GM18505 (cell line): ENCODE measurements around the gene MCF2L2.

ENCODE experiments used
- ATAC-seq: cut with Tn5 transposase; IDR thresholded peaks from one replicate; pipeline ENCODE4 v1.9.1; 2021; ENCODE audit not compliant: unreplicated experiment
- POLR2A ChIP-seq: IDR thresholded peaks from 4 replicates; pipeline ENCODE4 v1.6.1; 2011; ENCODE audit warnings: borderline replicate concordance; ENCODE audit not compliant: insufficient read depth, insufficient read length; ENCODE audit errors: extremely low read depth

The MCF2L2 gene

DNA sequence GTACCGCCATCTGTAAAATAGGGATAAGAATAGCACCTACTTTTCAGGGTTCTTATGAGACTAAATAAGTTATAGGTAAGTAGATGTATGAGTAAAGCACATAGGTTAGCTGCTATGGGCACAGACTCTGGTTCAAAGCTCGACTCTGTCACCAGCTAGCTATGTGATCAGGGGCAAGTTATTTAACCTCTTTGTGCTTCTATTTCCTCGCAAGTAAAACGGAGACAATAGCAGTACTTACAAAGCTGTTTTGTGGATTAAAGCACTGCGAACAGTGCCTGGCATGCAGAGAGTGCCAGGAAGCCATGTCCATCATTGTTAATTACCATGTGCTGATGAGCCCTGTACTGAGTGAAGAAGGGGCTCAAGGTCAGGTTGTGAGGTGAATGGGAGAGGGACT lies 267.8 kb downstream of the MCF2L2 start:
- no peak for ATAC-seq
- no peak for TF ChIP-seq POLR2A

DNA sequence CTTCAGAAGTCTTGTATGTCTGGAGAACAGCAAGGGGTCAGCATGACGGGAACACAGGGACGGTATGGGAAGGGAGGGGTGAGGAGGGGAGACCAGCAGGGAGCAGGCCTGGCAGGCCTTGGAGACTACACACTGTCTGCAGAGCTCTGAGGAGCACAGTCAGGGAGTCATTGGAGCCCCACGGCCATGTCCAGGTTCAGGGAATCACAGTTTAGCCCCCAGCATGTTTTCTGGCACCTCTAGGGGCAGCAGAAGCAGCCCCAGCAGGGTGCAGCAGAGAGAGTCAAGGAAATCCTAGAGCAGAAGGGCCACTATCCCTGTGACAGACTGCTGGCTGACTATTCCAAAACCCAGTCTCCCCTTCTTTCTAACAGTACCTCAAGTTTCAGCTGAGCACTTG lies 269.1 kb downstream of the MCF2L2 start:
- no peak for ATAC-seq
- TF ChIP-seq POLR2A: no peak

DNA sequence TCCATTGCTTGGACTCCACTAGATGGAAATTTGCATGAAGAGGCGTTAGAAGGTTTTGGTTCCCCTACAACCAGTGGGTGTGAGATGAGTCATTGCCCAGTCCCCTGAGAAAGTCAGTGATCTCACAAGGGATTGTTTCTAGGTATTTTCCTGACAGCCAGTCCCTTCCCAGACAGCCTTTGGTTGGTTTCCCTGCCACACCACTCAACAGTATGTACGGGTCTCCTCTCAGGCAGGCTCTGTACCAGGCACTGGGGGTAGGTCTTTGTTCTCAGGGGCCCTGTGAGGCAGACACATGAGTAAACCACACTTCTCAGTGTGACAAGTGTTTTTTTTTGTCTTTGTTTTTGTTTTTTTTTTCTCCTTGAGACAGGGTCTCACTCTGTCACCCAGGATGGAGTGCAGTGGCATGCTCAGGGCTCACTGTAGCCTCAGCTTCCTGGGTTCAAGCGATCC lies 269.8 kb downstream of the MCF2L2 start:
- TF ChIP-seq POLR2A: peak; percentile 49
- peak; percentile 64 for ATAC-seq

DNA sequence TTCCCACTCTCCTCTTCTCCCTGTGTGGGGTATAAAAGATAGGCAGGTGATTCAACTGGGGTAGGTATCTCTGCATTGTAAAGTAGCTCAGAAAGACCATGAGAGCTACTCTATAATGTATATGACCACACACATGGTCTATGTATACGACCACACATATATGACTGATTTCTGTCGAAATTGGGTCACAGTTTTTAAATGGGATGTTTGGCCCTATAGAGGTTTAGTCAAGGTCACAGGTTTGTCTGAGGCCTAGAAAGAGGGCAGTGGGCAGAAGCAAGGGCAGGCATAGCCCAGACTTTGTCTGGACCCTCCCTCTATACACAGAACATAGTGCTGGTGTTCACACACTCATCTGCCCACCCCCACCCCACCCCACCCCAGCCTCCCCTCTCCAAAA lies 270.3 kb downstream of the MCF2L2 start:
- no peak for TF ChIP-seq POLR2A
- ATAC-seq: peak; percentile 18

DNA sequence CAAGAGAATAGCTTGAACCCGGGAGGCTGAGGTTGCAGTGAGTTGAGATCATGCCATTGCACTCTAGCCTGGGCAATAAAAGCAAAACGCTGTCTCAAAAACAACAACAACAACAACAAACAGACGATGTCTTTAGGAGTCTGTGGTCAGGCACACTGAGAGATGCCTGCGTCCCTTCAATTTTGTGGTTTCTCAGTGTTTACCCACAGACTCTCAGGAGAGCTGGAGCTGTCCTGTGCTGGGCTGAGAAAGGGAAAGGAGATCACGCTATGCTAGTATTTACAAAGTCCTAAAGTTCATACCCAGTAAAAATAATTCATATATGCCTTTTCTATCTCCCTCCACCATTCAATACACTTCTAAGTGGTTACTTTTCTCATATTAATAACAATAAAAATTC lies 272.2 kb downstream of the MCF2L2 start:
- TF ChIP-seq POLR2A: no peak
- ATAC-seq: no peak

DNA sequence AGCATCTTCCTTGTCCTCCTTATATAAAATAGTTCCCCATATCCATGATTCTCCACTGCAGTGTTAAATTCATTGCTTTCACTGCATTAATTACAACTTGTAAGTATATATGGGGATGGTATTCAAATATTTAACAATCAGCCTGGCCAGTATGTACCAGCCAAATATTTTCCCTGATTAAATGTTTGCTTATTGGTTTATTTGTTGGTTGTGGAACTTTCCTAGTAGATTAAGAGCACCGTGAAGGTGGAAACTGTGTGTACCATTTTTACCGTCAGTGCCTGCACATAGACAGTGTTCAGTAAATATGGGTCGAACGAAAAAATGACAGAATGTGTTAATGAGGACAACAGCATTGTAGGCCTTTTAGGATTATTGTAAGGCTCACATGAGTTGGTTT lies 272.9 kb downstream of the MCF2L2 start:
- TF ChIP-seq POLR2A: no peak
- ATAC-seq: no peak

DNA sequence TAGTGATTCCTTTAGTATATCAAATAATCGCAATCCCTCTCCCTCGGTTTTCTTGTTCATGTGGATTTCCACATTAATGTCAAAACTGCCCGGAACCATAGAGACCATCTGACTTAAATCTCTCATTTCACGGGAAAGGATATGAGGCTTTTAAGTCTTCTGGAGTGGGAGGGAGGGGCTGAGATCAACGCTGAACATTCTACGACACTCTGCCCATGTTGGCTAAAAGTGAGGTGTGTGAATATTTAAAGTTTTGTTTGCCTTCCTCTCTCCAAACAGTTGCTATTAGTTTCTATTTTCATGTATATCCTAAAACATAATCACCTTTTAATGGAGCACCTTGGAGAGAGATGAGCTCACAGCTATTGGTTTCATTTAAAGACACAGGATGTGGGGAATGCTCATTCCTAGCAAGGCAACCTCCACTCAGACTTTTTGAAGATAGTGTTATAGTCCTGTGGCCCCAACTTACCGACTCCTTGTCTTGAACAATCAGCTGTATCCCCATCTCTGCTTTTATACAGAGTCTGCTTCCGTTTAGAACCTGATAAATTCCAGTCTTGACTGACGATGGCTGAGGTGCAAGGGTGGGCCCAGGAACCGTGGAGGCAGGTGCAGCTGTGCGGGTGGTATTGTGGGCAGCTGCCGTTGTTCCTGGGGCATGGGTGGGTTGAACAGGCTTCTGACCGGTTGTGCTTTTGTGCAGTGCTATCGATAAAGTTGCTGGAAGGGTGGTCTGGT lies 275.0 kb downstream of the MCF2L2 start:
- no peak for TF ChIP-seq POLR2A
- no peak for ATAC-seq

DNA sequence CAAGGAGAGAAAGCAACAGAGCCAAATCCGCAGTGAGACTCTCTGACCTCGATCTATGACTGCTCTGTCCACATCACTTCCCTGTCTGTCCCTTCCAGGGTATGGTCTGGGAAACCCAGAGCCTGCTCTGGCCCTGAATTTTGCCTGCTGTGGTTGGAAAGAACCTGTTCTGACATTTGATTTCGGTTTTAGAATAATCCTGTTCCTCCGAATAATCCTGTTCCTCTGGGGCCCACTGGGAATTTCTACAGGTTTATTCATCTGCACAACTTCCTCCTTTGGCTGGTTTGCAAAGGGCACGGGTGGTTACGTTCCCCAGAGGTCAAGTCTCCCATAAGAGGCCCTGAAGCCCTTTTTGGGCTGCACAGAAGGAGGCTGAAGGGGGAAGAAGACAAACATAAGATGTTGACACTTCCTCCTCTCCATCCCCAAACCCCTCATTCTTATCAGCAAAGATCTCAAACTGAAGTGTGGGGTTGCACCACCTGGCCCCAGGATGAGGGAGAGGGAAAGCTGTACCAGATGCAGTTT lies 276.5 kb downstream of the MCF2L2 start:
- no peak for TF ChIP-seq POLR2A

DNA sequence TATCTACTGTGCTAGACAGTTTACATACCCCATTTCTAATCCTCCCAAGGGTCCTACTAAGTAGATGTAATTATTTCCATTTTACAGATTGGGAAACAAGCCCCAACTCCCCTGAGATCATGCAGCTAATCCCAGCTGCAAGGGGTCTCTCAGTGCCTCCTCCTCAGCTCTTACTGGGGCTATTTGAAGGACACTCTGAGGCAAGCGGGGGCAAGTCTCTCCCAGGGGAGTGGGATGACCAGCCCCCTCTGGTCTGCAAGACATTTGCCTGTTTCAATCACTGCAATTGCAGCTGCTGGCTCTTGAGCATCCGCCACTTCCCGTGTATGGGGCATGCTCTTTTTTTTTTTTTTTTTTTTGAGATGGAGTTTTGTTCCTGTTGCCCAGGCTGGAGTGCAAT lies 277.3 kb downstream of the MCF2L2 start:
- TF ChIP-seq POLR2A: no peak
- no peak for ATAC-seq

More for the DNA sequence above, 276.5 kb downstream of the MCF2L2 start:
- ATAC-seq: no peak

DNA sequence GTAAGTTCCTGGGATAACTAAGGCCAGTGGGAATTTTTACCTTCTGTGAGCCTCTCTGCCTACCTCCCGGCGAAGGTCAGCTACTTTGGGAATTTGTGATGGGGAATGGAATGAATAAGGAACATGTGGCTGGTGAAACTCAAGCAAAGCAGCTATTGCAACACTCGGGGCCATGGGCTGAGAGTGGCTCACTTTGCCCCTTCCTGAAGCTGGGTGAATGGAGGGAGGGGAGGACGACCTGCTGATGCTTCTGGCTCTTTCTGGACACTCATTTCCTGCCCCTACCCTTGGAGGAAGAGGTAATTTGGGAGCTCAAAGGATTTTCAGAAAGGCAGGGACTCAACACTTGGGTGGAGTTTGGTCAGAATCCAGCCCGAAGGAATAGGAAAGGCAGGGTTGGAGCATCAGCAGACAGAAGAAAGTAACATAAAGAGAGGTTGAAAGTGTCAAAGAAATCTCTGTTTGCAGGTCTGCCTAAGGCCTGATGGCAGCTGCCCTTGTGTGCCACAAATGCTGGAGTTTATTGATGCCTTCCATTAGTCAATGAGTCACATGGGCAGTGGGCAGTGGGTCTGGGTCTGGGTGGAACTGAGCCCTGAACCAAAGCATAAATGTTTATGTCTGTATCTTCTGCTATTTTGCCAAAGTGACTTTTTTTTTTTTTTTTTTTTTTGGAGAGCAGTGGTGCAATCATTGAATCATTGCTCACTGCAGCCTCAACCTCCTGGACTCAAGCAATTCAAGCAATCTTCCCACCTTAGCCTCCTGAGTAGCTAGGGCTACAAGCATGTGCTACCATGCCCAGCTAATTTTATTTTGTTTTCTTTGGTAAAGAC lies 278.3 kb downstream of the MCF2L2 start:
- no peak for ATAC-seq

DNA sequence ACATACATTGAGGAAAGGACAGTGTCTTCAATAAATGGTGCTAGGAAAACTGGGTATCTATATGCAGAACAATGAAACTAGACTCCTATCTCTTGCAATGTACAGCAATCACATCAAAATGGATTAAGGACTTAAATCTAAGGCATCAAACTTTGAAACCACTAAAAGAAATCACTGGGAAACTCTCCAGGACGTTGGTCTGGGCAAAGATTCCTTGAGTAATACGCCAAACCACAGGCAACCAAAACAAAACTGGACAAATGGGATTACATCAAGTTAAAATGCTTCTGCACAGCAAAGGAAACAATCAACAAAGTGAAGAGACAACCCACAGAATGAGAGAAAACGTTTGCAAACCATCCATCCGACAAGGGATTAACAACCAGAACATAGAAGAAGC lies 280.4 kb downstream of the MCF2L2 start:
- ATAC-seq: no peak

More for the DNA sequence above, 278.3 kb downstream of the MCF2L2 start:
- no peak for TF ChIP-seq POLR2A

DNA sequence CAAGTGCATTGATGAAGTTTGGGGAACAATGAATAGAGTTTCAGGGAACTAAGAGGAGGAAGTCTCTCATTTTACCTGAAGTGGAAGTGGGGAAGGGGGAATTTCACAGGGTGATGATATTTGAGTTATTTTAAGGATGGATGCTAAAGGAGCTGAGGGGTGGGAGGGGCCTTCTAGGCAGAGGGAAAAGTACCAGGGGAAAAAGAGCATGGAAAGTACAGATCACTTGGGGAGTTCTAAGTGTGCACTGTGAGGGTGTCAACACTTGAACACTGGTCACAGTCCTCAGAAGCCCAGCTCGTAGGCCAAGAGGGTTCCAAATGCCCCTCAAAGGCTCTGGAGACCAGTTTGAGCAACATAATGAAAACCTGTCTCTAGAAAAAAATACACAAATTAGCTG lies 284.1 kb downstream of the MCF2L2 start:
- no peak for ATAC-seq
- no peak for TF ChIP-seq POLR2A

More for the DNA sequence above, 280.4 kb downstream of the MCF2L2 start:
- no peak for TF ChIP-seq POLR2A

DNA sequence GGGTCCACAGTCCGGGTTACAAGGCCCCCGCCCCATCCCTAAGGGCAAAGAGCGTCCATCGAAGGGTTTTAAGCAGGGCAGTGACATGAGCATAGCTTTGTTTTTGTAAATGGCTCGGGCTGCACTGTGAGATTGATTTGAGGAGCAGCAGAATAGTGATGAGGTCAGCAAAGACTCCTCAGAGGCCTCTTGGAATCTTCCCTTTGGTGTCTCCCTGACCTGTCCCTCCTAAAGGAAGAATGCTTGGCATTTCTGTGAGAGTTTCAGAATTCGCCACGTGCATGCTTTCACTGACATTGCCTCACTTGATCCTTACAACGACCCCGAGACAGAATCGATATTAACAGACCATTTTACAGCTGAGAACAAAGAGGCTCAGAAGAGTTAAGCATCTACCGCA lies 286.2 kb downstream of the MCF2L2 start:
- no peak for ATAC-seq
- no peak for TF ChIP-seq POLR2A
